ENCODE measurements around the gene SLC12A1.
A peak's percentile ranks its signal among the peaks of the same experiment; 100 is the strongest.

DNA sequence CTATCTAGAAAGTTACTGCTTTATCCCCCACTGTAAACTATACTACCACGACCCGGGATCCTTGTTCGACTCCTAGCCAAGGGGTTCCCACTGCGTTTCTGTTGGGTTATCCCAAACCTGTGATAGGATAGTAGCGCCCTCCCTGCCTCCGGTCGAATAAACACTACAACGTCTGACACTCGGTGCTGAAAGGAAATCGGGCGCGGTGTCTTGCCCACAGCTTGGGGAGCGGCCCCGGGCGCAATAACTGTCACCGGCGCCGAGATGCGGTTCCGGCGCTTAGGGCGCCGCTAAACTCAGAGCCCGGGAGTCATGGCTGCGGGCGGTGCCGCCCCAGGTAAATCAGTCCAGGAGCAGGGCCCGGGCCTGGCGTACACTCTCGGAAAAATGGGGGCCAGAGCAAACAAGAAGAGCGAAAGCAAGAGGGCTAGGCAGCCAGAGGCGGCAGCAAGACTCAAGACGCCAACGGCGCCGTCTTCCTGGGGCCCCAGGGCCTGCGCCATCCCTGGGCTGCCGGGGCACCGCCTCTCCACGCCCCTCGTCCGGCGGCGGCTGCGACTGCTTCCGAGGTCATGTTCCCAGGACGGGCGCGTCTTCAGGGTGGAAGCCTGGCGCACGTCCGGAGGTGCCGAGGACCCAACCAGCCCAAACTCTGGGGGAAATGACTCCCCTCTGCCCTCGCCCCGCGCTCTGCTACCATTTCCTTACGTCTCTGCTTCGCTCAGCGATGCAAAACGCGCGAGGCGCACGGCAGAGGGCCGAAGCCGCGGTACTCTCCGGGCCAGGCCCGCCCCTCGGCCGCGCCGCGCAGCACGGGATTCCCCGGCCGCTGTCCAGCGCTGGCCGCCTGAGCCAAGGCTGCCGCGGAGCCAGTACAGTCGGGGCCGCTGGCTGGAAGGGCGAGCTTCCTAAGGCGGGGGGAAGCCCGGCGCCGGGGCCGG, 125.0 kb downstream of the SLC12A1 start, which contains the start of gene DUT:
- TF ChIP-seq EZH2 (IDR thresholded peaks at IDR 0.05; ENCODE audit: low read depth, unreplicated experiment) (no peak), CTCF (conservative IDR thresholded peaks at IDR 0.05; ENCODE audit: low read depth in 2 of 2) (peak in 1 of 2 experiments; percentile 41; a peak in 2 of 4 replicates)

Measured in GM23338 (cell line).